ENCODE data around the gene THSD7B. TPM values are rescaled to one million over a fixed set of nuclear protein-coding genes. Genes with fewer than 3 reads are reported as not detected.

Gene THSD7B
- total RNA-seq, 4 donors from 2014 or later = 0.80 to 0.83 TPM; not detected in 2

GRCh38 chr2:137154946-137155345, 389.6 kb downstream of the THSD7B start:
- no peaks in the 10 kb centered on the region for H3K27me3 ChIP-seq
- no peaks in the 10 kb centered on the region for H3K36me3 ChIP-seq
- DNase-seq = no peak
- H3K4me1 ChIP-seq = no peaks in the 10 kb centered on the region
- H3K9me3 ChIP-seq = no peaks in the 10 kb centered on the region
- H3K4me3 ChIP-seq = no peak overlapping the region
- no peak for TF ChIP-seq POLR2A (IDR thresholded peaks at IDR 0.05)
- TF ChIP-seq CTCF (IDR thresholded peaks at IDR 0.05) = no peak
- H3K27ac ChIP-seq = no peak overlapping the region

- TF ChIP-seq POLR2A (IDR thresholded peaks at IDR 0.05) (no peak), CTCF (IDR thresholded peaks at IDR 0.05) (no peak)
- H3K27me3 ChIP-seq = no peaks in the 10 kb centered on the region
- H3K27ac ChIP-seq = no peak overlapping the region
- no peaks in the 10 kb centered on the region for H3K4me1 ChIP-seq
- H3K36me3 ChIP-seq = no peaks in the 10 kb centered on the region
- H3K4me3 ChIP-seq = no peak overlapping the region
- no peaks in the 10 kb centered on the region for H3K9me3 ChIP-seq
- no peak for DNase-seq
Measured at GRCh38 chr2:137155356-137156104, 390.2 kb downstream of the THSD7B start.

- H3K4me1 ChIP-seq = no peaks in the 10 kb centered on the region
- no peaks in the 10 kb centered on the region for H3K36me3 ChIP-seq
- H3K27ac ChIP-seq = no peak overlapping the region
- no peak for DNase-seq
- H3K9me3 ChIP-seq = no peaks in the 10 kb centered on the region
- no peaks in the 10 kb centered on the region for H3K27me3 ChIP-seq
- H3K4me3 ChIP-seq = no peak overlapping the region
- TF ChIP-seq CTCF (IDR thresholded peaks at IDR 0.05) (no peak), POLR2A (IDR thresholded peaks at IDR 0.05) (no peak)
Measured at GRCh38 chr2:137156221-137156844, 391.0 kb downstream of the THSD7B start.

GRCh38 chr2:137157851-137158250, 392.5 kb downstream of the THSD7B start:
- no peak overlapping the region for H3K27ac ChIP-seq
- H3K27me3 ChIP-seq = no peaks in the 10 kb centered on the region
- H3K4me3 ChIP-seq = no peak overlapping the region
- no peaks in the 10 kb centered on the region for H3K36me3 ChIP-seq
- no peak for TF ChIP-seq CTCF (IDR thresholded peaks at IDR 0.05)
- TF ChIP-seq POLR2A (IDR thresholded peaks at IDR 0.05) = no peak
- H3K4me1 ChIP-seq = no peaks in the 10 kb centered on the region
- no peaks in the 10 kb centered on the region for H3K9me3 ChIP-seq
- no peak for DNase-seq

GRCh38 chr2:137161250-137161649, 395.9 kb downstream of the THSD7B start:
- Histone ChIP-seq H3K36me3 (no peaks in the 10 kb centered on the region), H3K27me3 (no peaks in the 10 kb centered on the region), H3K9me3 (no peaks in the 10 kb centered on the region), H3K4me3 (no peak overlapping the region), H3K27ac (no peak overlapping the region), H3K4me1 (no peaks in the 10 kb centered on the region)
- TF ChIP-seq POLR2A (IDR thresholded peaks at IDR 0.05) = no peak
- no peak for TF ChIP-seq CTCF (IDR thresholded peaks at IDR 0.05)
- DNase-seq = no peak

All from Peyer's patch (tissue), 4 donors.